ENCODE measurements around the gene KCNJ10.
A peak's percentile ranks its signal among the peaks of the same experiment; 100 is the strongest.

The KCNJ10 gene

GRCh38 chr1:160084771-160085321 is 14.9 kb upstream of the KCNJ10 start:
- DNase-seq (ENCODE audit: low read depth in 2 of 2) = no peak

- DNase-seq (ENCODE audit: low read depth in 2 of 2) = peak; percentile 61 to 68
These were observed 14.2 kb upstream of the KCNJ10 start for GRCh38 chr1:160083968-160084770.

- DNase-seq (ENCODE audit: low read depth in 2 of 2) = no peak
These were observed 13.0 kb upstream of the KCNJ10 start for GRCh38 chr1:160082926-160083325.

GRCh38 chr1:160082487-160082886 is 12.5 kb upstream of the KCNJ10 start:
- no peak for DNase-seq (ENCODE audit: low read depth in 2 of 2)

GRCh38 chr1:160081261-160081936 is 11.4 kb upstream of the KCNJ10 start, which contains the start of gene KCNJ9:
Gene KCNJ9 (plus strand): TSS chr1:160081538. CDS start chr1:160084031, 2,493 bp downstream.
- no peak for DNase-seq (ENCODE audit: low read depth in 2 of 2)

GRCh38 chr1:160080381-160081100 is 10.6 kb upstream of the KCNJ10 start:
- DNase-seq (ENCODE audit: low read depth in 2 of 2) = no peak

GRCh38 chr1:160079448-160079847 is 9.5 kb upstream of the KCNJ10 start:
- DNase-seq (ENCODE audit: low read depth in 2 of 2) = no peak

GRCh38 chr1:160078512-160079195 is 8.7 kb upstream of the KCNJ10 start:
- peak; percentile 44 to 66 for DNase-seq (ENCODE audit: low read depth in 2 of 2)

GRCh38 chr1:160077486-160077885 is 7.5 kb upstream of the KCNJ10 start:
- no peak for DNase-seq (ENCODE audit: low read depth in 2 of 2)

- no peak for DNase-seq (ENCODE audit: low read depth in 2 of 2)
These were observed 6.3 kb upstream of the KCNJ10 start for GRCh38 chr1:160076295-160076694.

- no peak for DNase-seq (ENCODE audit: low read depth in 2 of 2)
These were observed 5.9 kb upstream of the KCNJ10 start for GRCh38 chr1:160075836-160076235.

GRCh38 chr1:160074865-160075264 is 4.9 kb upstream of the KCNJ10 start:
- no peak for DNase-seq (ENCODE audit: low read depth in 2 of 2)

GRCh38 chr1:160071289-160071688 is 1.3 kb upstream of the KCNJ10 start:
- no peak for DNase-seq (ENCODE audit: low read depth in 2 of 2)

GRCh38 chr1:160070243-160071163 is 543 bp upstream of the KCNJ10 start:
- peak; percentile 33 to 41 for DNase-seq (ENCODE audit: low read depth in 2 of 2)

- no peak for DNase-seq (ENCODE audit: low read depth in 2 of 2)
These were observed 1.7 kb downstream of the KCNJ10 start for GRCh38 chr1:160068225-160068624.

GRCh38 chr1:160066829-160067745 is 2.9 kb downstream of the KCNJ10 start:
- DNase-seq (ENCODE audit: low read depth in 2 of 2) = no peak

GRCh38 chr1:160064746-160065145 is 5.2 kb downstream of the KCNJ10 start:
- no peak for DNase-seq (ENCODE audit: low read depth in 2 of 2)

- no peak for DNase-seq (ENCODE audit: low read depth in 2 of 2)
These were observed 5.8 kb downstream of the KCNJ10 start for GRCh38 chr1:160064164-160064563.

GRCh38 chr1:160063176-160063575 is 6.8 kb downstream of the KCNJ10 start:
- DNase-seq (ENCODE audit: low read depth in 2 of 2) = no peak

GRCh38 chr1:160062230-160062532 is 7.8 kb downstream of the KCNJ10 start:
- no peak for DNase-seq (ENCODE audit: low read depth in 2 of 2)

Data from stimulated activated CD4-positive, alpha-beta T cell treated with anti-CD3 and anti-CD28 coated beads, Interleukin-4, amount 100 ng/mL, for 48 hours (primary cell).